ENCODE data around the gene HIBADH.

DNA sequence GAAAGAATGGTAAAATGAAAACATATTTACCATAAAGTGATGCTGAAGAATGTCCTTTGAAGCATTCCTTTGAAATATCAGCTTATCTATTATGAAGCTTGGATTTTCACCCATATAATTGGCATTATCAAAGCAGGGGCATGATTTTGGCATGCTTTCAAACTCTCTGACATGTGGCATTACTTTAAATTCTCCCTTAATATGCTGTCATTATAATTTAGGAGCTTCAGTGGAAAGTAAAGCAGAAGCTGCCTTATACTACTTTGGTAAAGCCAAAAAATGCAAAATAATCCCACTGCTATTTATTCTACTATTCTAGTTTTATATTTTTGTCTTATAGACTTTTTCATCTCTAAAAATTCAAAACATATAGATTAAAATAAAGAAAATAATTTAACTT is 28.0 kb upstream of the HIBADH start:
- TF ChIP-seq, protein P1, sequence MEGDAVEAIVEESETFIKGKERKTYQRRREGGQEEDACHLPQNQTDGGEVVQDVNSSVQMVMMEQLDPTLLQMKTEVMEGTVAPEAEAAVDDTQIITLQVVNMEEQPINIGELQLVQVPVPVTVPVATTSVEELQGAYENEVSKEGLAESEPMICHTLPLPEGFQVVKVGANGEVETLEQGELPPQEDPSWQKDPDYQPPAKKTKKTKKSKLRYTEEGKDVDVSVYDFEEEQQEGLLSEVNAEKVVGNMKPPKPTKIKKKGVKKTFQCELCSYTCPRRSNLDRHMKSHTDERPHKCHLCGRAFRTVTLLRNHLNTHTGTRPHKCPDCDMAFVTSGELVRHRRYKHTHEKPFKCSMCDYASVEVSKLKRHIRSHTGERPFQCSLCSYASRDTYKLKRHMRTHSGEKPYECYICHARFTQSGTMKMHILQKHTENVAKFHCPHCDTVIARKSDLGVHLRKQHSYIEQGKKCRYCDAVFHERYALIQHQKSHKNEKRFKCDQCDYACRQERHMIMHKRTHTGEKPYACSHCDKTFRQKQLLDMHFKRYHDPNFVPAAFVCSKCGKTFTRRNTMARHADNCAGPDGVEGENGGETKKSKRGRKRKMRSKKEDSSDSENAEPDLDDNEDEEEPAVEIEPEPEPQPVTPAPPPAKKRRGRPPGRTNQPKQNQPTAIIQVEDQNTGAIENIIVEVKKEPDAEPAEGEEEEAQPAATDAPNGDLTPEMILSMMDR (IDR thresholded peaks at IDR 0.05), result no peak
- no peak for TF ChIP-seq POLR2A (IDR thresholded peaks at IDR 0.05)
